Kidney epithelial cell (primary cell): Measurements from ENCODE around the gene ZDHHC22. TPM values are rescaled to one million over a fixed set of nuclear protein-coding genes. Genes with fewer than 3 reads are reported as not detected.

Source experiments
- DNase-seq: peaks from one replicate; pipeline ENCODE4 v3.0.0-alpha.2; 2010; ENCODE audit warnings: low read depth
- H3K27me3 ChIP-seq: 2 replicates; pipeline ENCODE4 v1.6.0; 2011; ENCODE audit warnings: low read length; ENCODE audit not compliant: control insufficient read depth, insufficient read depth
- H3K36me3 ChIP-seq: 2 replicates; pipeline ENCODE4 v1.5.1; 2011; ENCODE audit warnings: low read length; ENCODE audit not compliant: control insufficient read depth, insufficient read depth
- H3K4me3 ChIP-seq: 2 replicates; pipeline ENCODE4 v1.5.1; 2011; ENCODE audit warnings: low read depth, mild to moderate bottlenecking, control low read depth, low read length
- total RNA-seq: library from RNA; depleted of rRNA; stranded (reverse); fragments of >200 nt; gene quantifications from 2 replicates; pipeline ENCODE4 v1.2.3, GENCODE V29; 2015
- TF ChIP-seq, protein P1 (sequence below): IDR thresholded peaks from 2 replicates; pipeline ENCODE4 v1.5.1; 2011; ENCODE audit warnings: mild to moderate bottlenecking, moderate library complexity, low read length, control low read depth, inconsistent platforms; ENCODE audit not compliant: insufficient read depth, poor library complexity, severe bottlenecking

Gene ZDHHC22
- total RNA-seq, 1 donor from 2014 or later, result 0.21 TPM

GRCh38 chr14:77102154-77102553 lies 39.4 kb downstream of the ZDHHC22 start:
- H3K27me3 ChIP-seq, result no peaks in the 10 kb centered on the region
- no peaks in the 10 kb centered on the region for H3K36me3 ChIP-seq
- DNase-seq, result no peak
- TF ChIP-seq, protein P1, sequence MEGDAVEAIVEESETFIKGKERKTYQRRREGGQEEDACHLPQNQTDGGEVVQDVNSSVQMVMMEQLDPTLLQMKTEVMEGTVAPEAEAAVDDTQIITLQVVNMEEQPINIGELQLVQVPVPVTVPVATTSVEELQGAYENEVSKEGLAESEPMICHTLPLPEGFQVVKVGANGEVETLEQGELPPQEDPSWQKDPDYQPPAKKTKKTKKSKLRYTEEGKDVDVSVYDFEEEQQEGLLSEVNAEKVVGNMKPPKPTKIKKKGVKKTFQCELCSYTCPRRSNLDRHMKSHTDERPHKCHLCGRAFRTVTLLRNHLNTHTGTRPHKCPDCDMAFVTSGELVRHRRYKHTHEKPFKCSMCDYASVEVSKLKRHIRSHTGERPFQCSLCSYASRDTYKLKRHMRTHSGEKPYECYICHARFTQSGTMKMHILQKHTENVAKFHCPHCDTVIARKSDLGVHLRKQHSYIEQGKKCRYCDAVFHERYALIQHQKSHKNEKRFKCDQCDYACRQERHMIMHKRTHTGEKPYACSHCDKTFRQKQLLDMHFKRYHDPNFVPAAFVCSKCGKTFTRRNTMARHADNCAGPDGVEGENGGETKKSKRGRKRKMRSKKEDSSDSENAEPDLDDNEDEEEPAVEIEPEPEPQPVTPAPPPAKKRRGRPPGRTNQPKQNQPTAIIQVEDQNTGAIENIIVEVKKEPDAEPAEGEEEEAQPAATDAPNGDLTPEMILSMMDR, result no peak
- no peak overlapping the region for H3K4me3 ChIP-seq

DNA sequence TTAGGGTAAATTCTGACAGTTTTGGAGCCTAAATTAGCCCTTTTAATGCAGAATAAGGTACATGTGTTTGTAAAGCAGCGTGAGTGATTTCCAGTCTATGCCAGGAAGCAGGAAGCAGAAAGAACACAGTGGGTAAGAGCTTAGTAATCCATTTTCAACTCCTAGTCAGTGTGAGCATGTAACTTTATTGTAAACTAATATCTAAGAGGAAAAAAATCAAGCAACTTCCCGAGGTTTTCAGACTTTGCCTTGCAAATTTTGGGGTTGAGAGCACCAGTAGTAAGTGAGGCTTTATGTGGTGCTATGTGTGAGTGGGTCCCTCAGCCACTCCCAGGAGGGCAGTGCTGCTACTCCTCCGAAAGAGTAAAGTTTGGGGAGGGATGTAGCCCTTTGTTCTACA lies 40.6 kb downstream of the ZDHHC22 start:
- TF ChIP-seq, protein P1, result no peak
- DNase-seq, result no peak

DNA sequence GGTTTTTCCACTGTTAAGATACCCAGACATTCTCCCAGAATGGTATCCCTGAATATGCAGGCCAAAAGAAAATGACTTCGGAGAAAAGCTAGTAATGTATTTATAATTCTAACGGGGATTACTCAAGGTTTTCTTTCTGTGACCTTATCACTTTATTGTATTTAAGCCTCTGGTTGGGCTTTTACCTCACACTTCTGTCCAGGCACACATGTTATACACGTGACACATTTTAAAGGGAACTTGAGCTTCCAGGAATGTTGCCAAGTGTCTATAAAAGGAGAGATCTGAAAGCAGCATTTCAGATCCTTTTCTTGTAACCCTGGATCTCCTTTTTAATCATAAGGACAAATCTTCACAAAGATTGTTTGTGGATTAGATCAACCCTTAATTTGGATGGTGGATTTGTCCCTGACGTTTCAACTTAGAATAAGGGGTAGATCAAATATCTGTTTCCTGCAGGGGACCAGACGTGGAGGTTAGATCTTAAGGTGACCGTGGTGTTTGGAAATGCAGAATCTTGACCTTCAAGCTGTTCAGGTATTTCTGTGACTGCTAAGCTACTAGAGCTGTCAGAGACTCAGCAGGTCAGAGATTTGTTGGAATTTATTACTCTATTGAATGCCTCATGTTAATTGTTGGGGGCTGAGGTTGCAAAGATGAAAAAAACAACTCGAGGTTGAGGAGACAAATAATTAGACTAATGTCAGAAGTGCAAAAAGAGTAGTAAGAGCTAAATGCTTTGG lies 42.0 kb downstream of the ZDHHC22 start:
- Histone ChIP-seq H3K27me3 (no peaks in the 10 kb centered on the region), H3K4me3 (no peak overlapping the region), H3K36me3 (no peaks in the 10 kb centered on the region)
- TF ChIP-seq, protein P1, result no peak
- DNase-seq, result no peak

More for the DNA sequence above, 40.6 kb downstream of the ZDHHC22 start:
- no peak overlapping the region for H3K4me3 ChIP-seq
- no peaks in the 10 kb centered on the region for H3K27me3 ChIP-seq
- no peaks in the 10 kb centered on the region for H3K36me3 ChIP-seq

GRCh38 chr14:77098529-77099353 lies 42.9 kb downstream of the ZDHHC22 start:
- Histone ChIP-seq H3K36me3 (no peaks in the 10 kb centered on the region), H3K4me3 (peak overlapping the region; percentile 95), H3K27me3 (no peaks in the 10 kb centered on the region)
- TF ChIP-seq, protein P1, result no peak
- no peak for DNase-seq

DNA sequence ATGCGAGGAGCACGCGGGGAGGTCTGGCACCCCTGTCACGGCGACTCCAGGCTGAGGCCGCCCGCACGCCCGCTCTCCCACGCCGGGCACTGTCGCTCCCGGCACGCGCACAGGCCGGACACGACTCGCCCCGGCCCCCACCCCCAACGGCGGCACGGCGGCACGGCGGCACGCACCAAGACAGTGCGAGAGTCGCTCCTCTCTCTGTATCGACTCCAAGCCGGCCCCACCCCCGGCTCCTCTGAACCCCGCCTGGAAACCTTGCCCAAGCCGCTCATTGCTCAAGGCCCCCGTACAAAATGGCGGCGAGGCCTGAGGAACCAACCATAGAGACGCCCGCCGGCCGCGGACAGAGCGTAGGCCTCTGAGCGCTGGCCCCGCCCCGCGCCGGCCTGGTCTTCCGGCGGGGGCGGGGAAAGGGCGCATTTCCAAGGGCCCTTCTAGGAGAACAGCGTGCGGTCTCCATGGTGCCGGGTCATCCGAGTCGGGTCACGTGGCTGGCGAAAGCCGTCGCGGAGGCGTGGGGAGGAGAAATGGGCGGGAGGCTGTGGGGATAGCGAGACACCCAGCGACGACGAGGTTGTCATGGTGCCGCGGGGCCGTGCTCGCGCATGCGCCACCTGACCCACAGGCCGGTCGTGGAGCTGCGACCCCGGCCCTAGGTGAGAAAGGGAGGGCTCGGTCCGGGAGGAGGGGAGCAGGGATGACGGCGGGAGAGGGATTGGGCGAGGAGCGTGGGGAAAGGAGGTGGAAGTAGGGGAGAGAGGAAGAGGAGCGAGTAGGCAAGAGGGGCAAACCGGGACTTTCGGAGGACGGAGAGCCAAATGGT lies 43.7 kb downstream of the ZDHHC22 start, which contains the start of gene CIPC:
CIPC (plus strand) TSS at position 559 of the 829 bp plus-strand sequence. CDS start 7,451 bp downstream, outside the sequence.
- TF ChIP-seq, protein P1, result no peak
- peak; percentile 81 for DNase-seq
- H3K4me3 ChIP-seq, result peak within 1 kb of the TSS; percentile 95
- no peaks in the 10 kb centered on the region for H3K36me3 ChIP-seq
- no peaks in the 10 kb centered on the region for H3K27me3 ChIP-seq
